Fibroblast of lung (primary cell): ENCODE data around the gene CTR9. TPM values are rescaled to one million over a fixed set of nuclear protein-coding genes. Genes with fewer than 3 reads are reported as not detected.

Source experiments
- DNase-seq, 2 donors: peaks; one replicate each; pipeline versions ENCODE4 v3.0.0 to v3.0.0-alpha.2; 2010; ENCODE audit warnings: low read depth in 2 of 2
- H2AFZ ChIP-seq: 2 replicates; pipeline ENCODE4 v1.5.1; 2012; ENCODE audit warnings: low read length, control low read depth, inconsistent platforms
- H3K27ac ChIP-seq: 2 replicates; pipeline ENCODE4 v1.5.1; 2011; ENCODE audit warnings: low read length, control low read depth; ENCODE audit not compliant: insufficient read depth
- H3K27me3 ChIP-seq: 2 replicates; pipeline ENCODE4 v1.5.1; 2011; ENCODE audit warnings: mild to moderate bottlenecking, low read length; ENCODE audit not compliant: control insufficient read depth, insufficient read depth
- H3K36me3 ChIP-seq: 2 replicates; pipeline ENCODE4 v1.5.1; 2011; ENCODE audit warnings: low read length; ENCODE audit not compliant: control insufficient read depth, insufficient read depth
- H3K4me1 ChIP-seq: 2 replicates; pipeline ENCODE4 v1.5.1; 2011; ENCODE audit warnings: low read length; ENCODE audit not compliant: control insufficient read depth, insufficient read depth; ENCODE audit errors: extremely low read depth
- H3K4me2 ChIP-seq: 2 replicates; pipeline ENCODE4 v1.5.1; 2011; ENCODE audit warnings: low read length, control low read depth; ENCODE audit not compliant: insufficient read depth; ENCODE audit errors: extremely low read depth
- H3K4me3 ChIP-seq, 4 experiments: fragments of 200-600 bp in 1 of 4; sonication (generic) in 1 of 4; replicated peaks in 1 of 4; 2 replicates each; pipeline ENCODE4 v1.5.1; 2011 to 2016; ENCODE audit warnings: low read length in 4 of 4, low read depth in 3 of 4, mild to moderate bottlenecking in 3 of 4, control low read depth in 2 of 4, inconsistent platforms in 1 of 4, mixed read lengths in 1 of 4; ENCODE audit not compliant: insufficient read depth in 1 of 4; ENCODE audit errors: control extremely low read depth in 1 of 4
- H3K79me2 ChIP-seq: 2 replicates; pipeline ENCODE4 v1.5.1; 2012; ENCODE audit warnings: mild to moderate bottlenecking, low read length, inconsistent platforms; ENCODE audit not compliant: control insufficient read depth, insufficient read depth
- H3K9ac ChIP-seq: 2 replicates; pipeline ENCODE4 v1.5.1; 2011; ENCODE audit warnings: mild to moderate bottlenecking, low read length, control low read depth; ENCODE audit not compliant: insufficient read depth
- H3K9me3 ChIP-seq: 2 replicates; pipeline ENCODE4 v1.5.1; 2012; ENCODE audit warnings: low read depth, low read length; ENCODE audit not compliant: control insufficient read depth, insufficient read depth
- H4K20me1 ChIP-seq: 2 replicates; pipeline ENCODE4 v1.5.1; 2011; ENCODE audit warnings: low read length; ENCODE audit not compliant: control insufficient read depth, insufficient read depth; ENCODE audit errors: extremely low read depth
- CTCF ChIP-seq, 2 donors: IDR thresholded peaks in 1 of 2; conservative IDR thresholded peaks in 1 of 2; 1 replicate in 1 of 2; 2 replicates in 1 of 2; pipeline ENCODE4 v1.5.1; 2011 to 2012; ENCODE audit warnings: low read length in 2 of 2, control low read depth in 1 of 2, inconsistent platforms in 1 of 2, low read depth in 1 of 2, mild to moderate bottlenecking in 1 of 2
- EZH2 ChIP-seq: IDR thresholded peaks from 2 replicates; pipeline ENCODE4 v1.5.1; 2012; ENCODE audit warnings: low read length, control low read depth, mild to moderate bottlenecking; ENCODE audit errors: missing control alignments
- polyA plus RNA-seq, 2 donors: library from polyadenylated mRNA; depleted of rRNA in 1 of 2; stranded (reverse) in 1 of 2; unstranded in 1 of 2; fragments of >200 nt; gene quantifications; 2 replicates each; pipeline ENCODE4 v1.2.1, GENCODE V29; 2011 to 2012; ENCODE audit warnings: missing spikeins in 1 of 2
- total RNA-seq: library from RNA; depleted of rRNA; stranded (reverse); fragments of >200 nt; gene quantifications from 2 replicates; pipeline ENCODE4 v1.2.1, GENCODE V29; 2014

Gene CTR9
- total and polyA plus RNA-seq, 2 donors (not counting 1 experiment from before 2014, with no cell fraction given), result 22.8 to 41.5 TPM

- Histone ChIP-seq H3K9me3 (no peaks in the 10 kb centered on the region), H3K27me3 (no peaks in the 10 kb centered on the region), H3K79me2 (peaks cover 52% of the 10 kb centered on the region), H3K27ac (peak overlapping the region; percentile 96), H2AFZ (no peak overlapping the region), H3K4me2 (peak overlapping the region; percentile 89), H3K36me3 (peaks cover 11% of the 10 kb centered on the region), H3K4me1 (peaks cover 9% of the 10 kb centered on the region), H4K20me1 (peaks cover 3% of the 10 kb centered on the region), H3K9ac (peak overlapping the region; percentile 96), H3K4me3 (peak overlapping the region; percentile 64 to 96 (median 94))
- no peak for TF ChIP-seq EZH2
- TF ChIP-seq CTCF (conservative IDR thresholded peaks at IDR 0.05 in 1 of 2, IDR thresholded peaks at IDR 0.05 in 1 of 2; ENCODE audit: low read depth in 1 of 2, low read length in 2 of 2), result no peak
- peak; percentile 52 to 54 for DNase-seq
These were observed 56.6 kb downstream of the CTR9 start for GRCh38 chr11:10807493-10808234.

DNA sequence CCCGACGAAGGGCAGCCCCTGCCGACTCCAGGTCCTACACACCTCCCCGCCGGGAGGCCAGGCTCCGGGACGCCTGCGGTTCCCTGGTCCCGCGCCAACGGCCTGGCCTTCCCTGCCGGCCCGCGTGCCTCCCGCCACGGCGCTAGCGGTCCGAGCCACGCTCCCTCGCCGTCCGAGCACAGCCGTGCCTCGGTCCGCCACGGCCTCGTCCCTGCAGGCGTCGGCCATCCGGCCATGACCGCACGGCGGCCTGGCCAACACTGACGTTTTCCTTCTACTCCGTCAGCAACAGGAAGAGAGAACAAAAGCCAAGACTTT lies 57.1 kb downstream of the CTR9 start:
- H3K79me2 ChIP-seq, result peaks cover 49% of the 10 kb centered on the region
- no peak for TF ChIP-seq CTCF (conservative IDR thresholded peaks at IDR 0.05 in 1 of 2, IDR thresholded peaks at IDR 0.05 in 1 of 2; ENCODE audit: low read depth in 1 of 2, low read length in 2 of 2)
- TF ChIP-seq EZH2, result no peak
- no peak overlapping the region for H2AFZ ChIP-seq
- peaks cover 3% of the 10 kb centered on the region for H4K20me1 ChIP-seq
- no peak for DNase-seq
- no peaks in the 10 kb centered on the region for H3K27me3 ChIP-seq
- no peak overlapping the region for H3K4me2 ChIP-seq
- peak overlapping the region; percentile 96 for H3K27ac ChIP-seq
- H3K9ac ChIP-seq, result peak overlapping the region; percentile 96
- peaks cover 9% of the 10 kb centered on the region for H3K4me1 ChIP-seq
- no peaks in the 10 kb centered on the region for H3K9me3 ChIP-seq
- H3K36me3 ChIP-seq, result peaks cover 11% of the 10 kb centered on the region
- peak overlapping the region; percentile 64 to 96 (median 94) for H3K4me3 ChIP-seq

GRCh38 chr11:10808553-10809372 lies 57.7 kb downstream of the CTR9 start, which contains the start of gene EIF4G2:
Gene EIF4G2 (minus strand): TSS chr11:10808926.
- peak within 1 kb of the TSS; percentile 36 for H3K4me2 ChIP-seq
- peak within 1 kb of the TSS; percentile 96 for H3K27ac ChIP-seq
- DNase-seq, result peak; percentile 98 to 99

More at GRCh38 chr11:10808553-10809372, 57.7 kb downstream of the CTR9 start, which contains the start of gene EIF4G2:
- Histone ChIP-seq H3K36me3 (peaks cover 7% of the 10 kb centered on the region), H3K79me2 (peaks cover 44% of the 10 kb centered on the region), H3K9ac (peak within 1 kb of the TSS; percentile 96), H3K27me3 (no peaks in the 10 kb centered on the region), H2AFZ (peak within 1 kb of the TSS; percentile 9), H3K4me3 (peak within 1 kb of the TSS; percentile 64 to 96 (median 94)), H4K20me1 (peaks cover 3% of the 10 kb centered on the region), H3K9me3 (no peaks in the 10 kb centered on the region), H3K4me1 (peaks cover 9% of the 10 kb centered on the region)
- no peak for TF ChIP-seq CTCF (conservative IDR thresholded peaks at IDR 0.05 in 1 of 2, IDR thresholded peaks at IDR 0.05 in 1 of 2; ENCODE audit: low read depth in 1 of 2, low read length in 2 of 2)
- no peak for TF ChIP-seq EZH2
